NCI-H2227 (cell line): ENCODE data around the gene PIGU.
"Not testable (repeated sequence)": the region's sequence is repeated elsewhere in the genome, so short reads cannot be mapped to it uniquely, and the experiment has no call there.

Experiments used
- DNase-seq: peaks from one replicate; lab custom pipeline; 2025; ENCODE audit not compliant: unreplicated experiment; lab: John Stamatoyannopoulos, UW

PIGU gene

GRCh38 chr20:34624629-34625028 is 52.3 kb downstream of the PIGU start:
- no peak for DNase-seq

- no peak for DNase-seq
These were observed 54.0 kb downstream of the PIGU start for GRCh38 chr20:34622821-34623451.

- DNase-seq: no peak
These were observed 55.2 kb downstream of the PIGU start for GRCh38 chr20:34621383-34622367.

- DNase-seq: no peak
These were observed 55.9 kb downstream of the PIGU start for GRCh38 chr20:34621036-34621343.

- DNase-seq: no peak
These were observed 58.2 kb downstream of the PIGU start for GRCh38 chr20:34618676-34619075.

- not testable (repeated sequence) for DNase-seq
These were observed 60.0 kb downstream of the PIGU start for GRCh38 chr20:34616913-34617312.

- DNase-seq: no peak
These were observed 61.4 kb downstream of the PIGU start for GRCh38 chr20:34615477-34615876.

GRCh38 chr20:34611976-34612375 is 64.9 kb downstream of the PIGU start:
- DNase-seq: not testable (repeated sequence)

- DNase-seq: no peak
These were observed 69.8 kb downstream of the PIGU start for GRCh38 chr20:34607066-34607465.

- DNase-seq: peak; percentile 72
These were observed 71.7 kb downstream of the PIGU start for GRCh38 chr20:34604980-34605788.

- no peak for DNase-seq
These were observed 75.8 kb downstream of the PIGU start for GRCh38 chr20:34600892-34601653.

- peak; percentile 21 for DNase-seq
These were observed 81.3 kb downstream of the PIGU start for GRCh38 chr20:34595377-34596184.

GRCh38 chr20:34586488-34587163 is 90.3 kb downstream of the PIGU start:
- DNase-seq: no peak

GRCh38 chr20:34585019-34585418 is 91.9 kb downstream of the PIGU start:
- no peak for DNase-seq

- no peak for DNase-seq
These were observed 93.3 kb downstream of the PIGU start for GRCh38 chr20:34583544-34583943.

- DNase-seq: no peak
These were observed 94.0 kb downstream of the PIGU start for GRCh38 chr20:34582911-34583310.

GRCh38 chr20:34582221-34582620 is 94.7 kb downstream of the PIGU start:
- DNase-seq: no peak

- peak; percentile 31 for DNase-seq
These were observed 95.3 kb downstream of the PIGU start for GRCh38 chr20:34581341-34582184.
